ENCODE measurements around the gene DSTYK. TPM values are rescaled to one million over a fixed set of nuclear protein-coding genes. Genes with fewer than 3 reads are reported as not detected.
A peak's percentile ranks its signal among the peaks of the same experiment; 100 is the strongest.

Gene DSTYK
- total RNA-seq, 4 donors from 2014 or later = 15.3 to 21.3 (median 17.7) TPM

DNA sequence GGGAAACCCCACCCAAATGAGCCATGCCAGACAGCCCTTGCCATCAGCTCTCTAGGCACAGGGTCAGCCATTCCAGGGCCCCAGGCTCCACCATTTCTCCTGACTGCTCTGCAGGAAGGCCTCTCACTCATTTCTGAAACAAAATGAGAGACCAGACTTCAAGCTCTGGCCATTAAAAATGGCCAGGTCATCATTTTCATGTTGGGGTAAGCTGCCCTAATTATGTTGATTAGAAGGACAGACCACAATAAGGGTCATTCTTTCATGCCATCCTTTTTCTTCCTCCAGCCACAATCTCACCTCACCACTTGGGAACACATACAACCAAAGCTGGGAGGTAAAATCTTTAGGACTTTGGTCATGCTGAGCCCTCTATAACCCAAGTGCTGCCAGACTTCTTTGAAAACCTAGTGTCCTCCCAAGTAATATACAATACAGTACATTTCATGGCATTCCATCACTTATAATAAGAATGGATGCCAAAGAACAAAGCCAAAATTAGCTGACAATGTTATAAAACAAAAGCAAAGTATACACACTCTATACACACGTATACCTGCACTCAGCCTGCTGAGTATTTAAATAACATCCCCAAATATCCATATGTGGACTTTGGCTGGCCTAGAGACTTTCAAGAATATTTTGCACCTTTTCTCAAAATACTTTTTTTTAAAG, 67.3 kb downstream of the DSTYK start:
- no peak for DNase-seq (ENCODE audit: low spot score in 2 of 2)
- TF ChIP-seq POLR2A (IDR thresholded peaks at IDR 0.05) (no peak), CTCF (IDR thresholded peaks at IDR 0.05) (no peak)
- H3K4me3 ChIP-seq (ENCODE audit: low read depth, poor library complexity, severe bottlenecking) = no peak overlapping the region
- WGBS, 2 donors = 71 to 88% methylated on average over 1 of the region's 1 CpG
- intact Hi-C loops (cut with DNase I; ENCODE audit: low total_unique reads) = loop anchor here (5.0 kb wide), 1 partner anchor 157 kb away; no protein-coding TSS in a partner anchor

DNA sequence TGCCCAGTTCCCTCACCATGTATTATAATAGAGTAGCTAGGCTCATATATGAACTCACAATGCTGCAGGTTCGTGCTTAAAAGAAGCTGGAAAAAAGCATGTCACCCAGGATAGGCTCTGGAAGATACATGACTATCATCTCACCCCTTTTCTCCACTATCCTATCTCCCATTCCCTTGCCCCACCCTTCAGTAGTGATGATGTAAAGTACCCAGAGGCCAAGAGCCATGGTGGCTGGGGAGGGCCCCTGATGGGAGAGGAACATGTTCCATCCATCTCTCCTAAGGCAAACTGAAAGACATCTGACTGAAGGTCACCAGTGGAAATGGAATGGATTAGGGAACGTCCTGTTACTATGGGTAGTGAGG, 69.4 kb downstream of the DSTYK start:
- intact Hi-C loops (cut with DNase I; ENCODE audit: low total_unique reads) = loop anchor here (5.0 kb wide), 1 partner anchor 155 kb away; no protein-coding TSS in a partner anchor
- whole genome bisulfite sequencing, 2 donors = 43 to 46% methylated on average over 2 of the region's 2 CpGs
- TF ChIP-seq POLR2A (IDR thresholded peaks at IDR 0.05) (no peak), CTCF (IDR thresholded peaks at IDR 0.05) (no peak)

DNA sequence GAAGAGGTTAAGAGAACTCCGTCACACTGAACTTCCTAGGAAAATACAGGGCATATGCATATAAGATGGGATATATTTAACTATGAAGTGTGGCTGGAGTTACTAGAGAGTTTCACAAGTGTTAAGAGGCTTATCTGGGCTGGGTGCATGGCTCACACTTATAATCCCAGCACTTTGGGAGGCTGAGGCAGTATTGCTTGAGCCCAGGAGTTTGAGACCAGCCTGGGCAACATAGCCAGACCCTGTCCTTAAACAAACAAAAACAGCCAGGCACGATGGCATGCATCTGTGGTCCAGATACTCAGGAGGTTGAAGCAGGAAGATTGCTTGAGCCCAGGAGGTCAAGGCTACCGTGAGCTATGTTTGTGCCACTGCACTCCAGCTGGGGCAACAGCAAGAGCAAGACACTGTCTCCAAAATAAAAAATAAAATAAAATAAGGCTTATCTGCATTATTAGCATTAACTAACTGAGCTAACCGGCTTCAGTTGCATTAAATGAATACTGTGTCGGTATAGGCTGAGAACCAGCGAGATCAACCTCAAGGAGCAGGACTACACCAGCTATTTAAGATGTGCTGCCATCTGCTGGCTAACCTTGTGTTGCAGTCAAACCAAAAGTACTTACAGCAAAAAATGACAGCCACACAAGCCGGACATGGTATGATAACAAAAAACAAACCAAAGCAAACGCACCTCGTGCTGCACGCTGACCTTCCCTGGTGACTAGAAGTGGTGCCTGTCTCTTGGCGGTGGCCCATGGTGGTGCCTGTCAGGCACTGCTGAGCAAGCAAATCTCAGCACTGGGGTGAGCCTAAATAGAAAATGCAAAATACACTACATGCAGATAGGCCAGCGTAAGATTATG, 70.0 kb downstream of the DSTYK start:
- DNase-seq (ENCODE audit: low spot score in 2 of 2) = peak; percentile 74 to 91
- intact Hi-C loops (cut with DNase I; ENCODE audit: low total_unique reads) = loop anchor here (5.0 kb wide), 1 partner anchor 154 kb away; no protein-coding TSS in a partner anchor
- H3K4me3 ChIP-seq (ENCODE audit: low read depth, poor library complexity, severe bottlenecking) = no peak overlapping the region
- TF ChIP-seq POLR2A (IDR thresholded peaks at IDR 0.05) (no peak), CTCF (IDR thresholded peaks at IDR 0.05) (no peak)
- WGBS, 2 donors = 19 to 23% methylated on average over 12 of the region's 12 CpGs

More for the DNA sequence above, 69.4 kb downstream of the DSTYK start:
- DNase-seq (ENCODE audit: low spot score in 2 of 2) = no peak
- H3K4me3 ChIP-seq (ENCODE audit: low read depth, poor library complexity, severe bottlenecking) = no peak overlapping the region

- TF ChIP-seq CTCF (IDR thresholded peaks at IDR 0.05) (no peak), POLR2A (IDR thresholded peaks at IDR 0.05) (no peak)
- no peak for DNase-seq (ENCODE audit: low spot score in 2 of 2)
- intact Hi-C loops (cut with DNase I; ENCODE audit: low total_unique reads) = loop anchor here (5.0 kb wide), 1 partner anchor 153 kb away; no protein-coding TSS in a partner anchor
- 68 to 89% methylated on average over 4 of the region's 4 CpGs for WGBS, 2 donors
- H3K4me3 ChIP-seq (ENCODE audit: low read depth, poor library complexity, severe bottlenecking) = no peak overlapping the region
These were observed 71.4 kb downstream of the DSTYK start for GRCh38 chr1:205140113-205140512.

DNA sequence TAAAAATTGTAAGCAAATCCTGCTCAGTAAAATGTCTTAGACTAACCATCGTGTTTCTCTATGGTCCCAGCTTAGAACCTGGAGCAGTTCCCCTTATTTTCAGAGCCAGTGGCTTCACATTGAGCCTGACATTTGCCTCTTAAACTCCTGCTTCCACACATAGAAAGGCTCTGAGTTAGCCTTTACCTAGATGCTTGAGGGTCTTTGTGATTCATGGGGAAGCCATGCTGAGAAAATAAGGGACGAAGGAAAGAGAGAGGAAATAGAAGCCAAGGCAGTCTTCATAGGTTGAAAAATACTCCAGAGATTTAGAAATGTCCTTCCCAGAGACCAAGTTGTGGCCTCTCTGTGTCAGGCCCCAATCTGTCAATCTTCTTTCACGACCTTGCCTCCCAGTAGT, 73.6 kb downstream of the DSTYK start:
- no peak overlapping the region for H3K4me3 ChIP-seq (ENCODE audit: low read depth, poor library complexity, severe bottlenecking)
- no peak for DNase-seq (ENCODE audit: low spot score in 2 of 2)
- TF ChIP-seq POLR2A (IDR thresholded peaks at IDR 0.05) (no peak), CTCF (IDR thresholded peaks at IDR 0.05) (no peak)
- 72 to 77% methylated on average over 3 of the region's 3 CpGs for WGBS, 2 donors
- intact Hi-C loops (cut with DNase I; ENCODE audit: low total_unique reads) = no loop called here
